Astrocyte of the cerebellum (primary cell): ENCODE results near the gene BANF2.
"Not testable (repeated sequence)": the region's sequence is repeated elsewhere in the genome, so short reads cannot be mapped to it uniquely, and the experiment has no call there.

Experiments
- DNase-seq: peaks from one replicate; pipeline ENCODE4 v3.0.0-alpha.2; 2011; ENCODE audit warnings: low read depth
- H3K4me3 ChIP-seq: 2 replicates; pipeline ENCODE4 v1.5.1; 2011; ENCODE audit warnings: mild to moderate bottlenecking, low read depth, low read length, moderate library complexity
- in situ Hi-C: cut with HindIII; loops from 2 replicates; pipeline ENCODE4 v1.10.0; 2017; ENCODE audit warnings: low sequenced_read_pairs
- TF ChIP-seq, protein P1 (sequence below): IDR thresholded peaks from 2 replicates; pipeline ENCODE4 v1.5.1; 2012; ENCODE audit warnings: low read length, low read depth, moderate library complexity, mild to moderate bottlenecking; ENCODE audit errors: missing control alignments

Gene BANF2

DNA sequence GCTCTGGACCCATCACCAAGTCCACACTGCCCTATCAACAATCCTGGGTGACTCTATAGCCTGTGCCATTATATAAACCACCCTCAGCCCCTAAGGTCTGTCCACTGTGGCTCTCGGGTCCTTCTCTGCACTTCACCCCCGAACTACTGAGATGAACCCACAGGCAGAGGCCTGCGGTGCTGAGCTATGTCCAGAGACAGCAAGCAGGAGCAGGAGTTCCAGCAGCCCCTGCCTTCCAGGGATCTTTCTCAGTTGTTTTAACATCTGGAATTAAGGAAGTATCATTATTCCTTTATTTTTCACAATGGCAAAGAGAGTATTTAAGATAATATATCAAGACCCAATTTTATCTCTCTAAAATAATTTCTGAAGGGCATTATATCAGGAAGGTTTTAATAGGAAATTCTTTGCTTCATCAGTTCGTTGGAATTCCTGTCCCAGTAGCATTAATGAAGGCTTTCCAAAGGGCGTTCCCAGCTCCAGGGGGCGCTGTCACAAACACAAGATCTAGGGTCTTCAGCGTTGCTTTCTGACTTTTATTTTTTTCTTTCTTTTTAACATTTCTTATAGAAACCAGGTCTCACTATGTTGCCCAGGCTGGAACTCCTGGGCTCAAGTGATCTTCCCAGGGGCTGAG, 45.0 kb upstream of the BANF2 start:
- in situ Hi-C loops, result no loop called here
- DNase-seq, result no peak
- H3K4me3 ChIP-seq, result no peak overlapping the region
- TF ChIP-seq, protein P1, sequence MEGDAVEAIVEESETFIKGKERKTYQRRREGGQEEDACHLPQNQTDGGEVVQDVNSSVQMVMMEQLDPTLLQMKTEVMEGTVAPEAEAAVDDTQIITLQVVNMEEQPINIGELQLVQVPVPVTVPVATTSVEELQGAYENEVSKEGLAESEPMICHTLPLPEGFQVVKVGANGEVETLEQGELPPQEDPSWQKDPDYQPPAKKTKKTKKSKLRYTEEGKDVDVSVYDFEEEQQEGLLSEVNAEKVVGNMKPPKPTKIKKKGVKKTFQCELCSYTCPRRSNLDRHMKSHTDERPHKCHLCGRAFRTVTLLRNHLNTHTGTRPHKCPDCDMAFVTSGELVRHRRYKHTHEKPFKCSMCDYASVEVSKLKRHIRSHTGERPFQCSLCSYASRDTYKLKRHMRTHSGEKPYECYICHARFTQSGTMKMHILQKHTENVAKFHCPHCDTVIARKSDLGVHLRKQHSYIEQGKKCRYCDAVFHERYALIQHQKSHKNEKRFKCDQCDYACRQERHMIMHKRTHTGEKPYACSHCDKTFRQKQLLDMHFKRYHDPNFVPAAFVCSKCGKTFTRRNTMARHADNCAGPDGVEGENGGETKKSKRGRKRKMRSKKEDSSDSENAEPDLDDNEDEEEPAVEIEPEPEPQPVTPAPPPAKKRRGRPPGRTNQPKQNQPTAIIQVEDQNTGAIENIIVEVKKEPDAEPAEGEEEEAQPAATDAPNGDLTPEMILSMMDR, result peak; percentile 50

DNA sequence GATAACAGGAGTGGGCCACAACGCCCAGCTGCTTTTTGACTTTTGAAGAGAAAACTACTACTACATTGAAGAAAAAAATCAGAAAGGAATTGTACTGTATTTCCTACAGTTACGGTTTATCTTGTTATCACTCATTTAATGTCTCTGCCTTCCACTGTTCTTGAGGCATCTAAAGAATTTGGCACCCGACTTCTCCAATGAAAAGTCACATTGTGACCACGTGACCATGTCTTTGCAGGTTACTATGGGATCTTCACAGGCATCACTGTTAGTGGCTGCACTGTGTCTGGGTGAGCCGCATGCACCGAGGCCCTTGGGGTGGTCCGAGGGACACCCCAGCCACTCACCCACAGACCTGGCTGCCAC, 44.5 kb upstream of the BANF2 start:
- H3K4me3 ChIP-seq, result no peak overlapping the region
- no peak for DNase-seq
- TF ChIP-seq, protein P1, result no peak
- in situ Hi-C loops, result no loop called here

DNA sequence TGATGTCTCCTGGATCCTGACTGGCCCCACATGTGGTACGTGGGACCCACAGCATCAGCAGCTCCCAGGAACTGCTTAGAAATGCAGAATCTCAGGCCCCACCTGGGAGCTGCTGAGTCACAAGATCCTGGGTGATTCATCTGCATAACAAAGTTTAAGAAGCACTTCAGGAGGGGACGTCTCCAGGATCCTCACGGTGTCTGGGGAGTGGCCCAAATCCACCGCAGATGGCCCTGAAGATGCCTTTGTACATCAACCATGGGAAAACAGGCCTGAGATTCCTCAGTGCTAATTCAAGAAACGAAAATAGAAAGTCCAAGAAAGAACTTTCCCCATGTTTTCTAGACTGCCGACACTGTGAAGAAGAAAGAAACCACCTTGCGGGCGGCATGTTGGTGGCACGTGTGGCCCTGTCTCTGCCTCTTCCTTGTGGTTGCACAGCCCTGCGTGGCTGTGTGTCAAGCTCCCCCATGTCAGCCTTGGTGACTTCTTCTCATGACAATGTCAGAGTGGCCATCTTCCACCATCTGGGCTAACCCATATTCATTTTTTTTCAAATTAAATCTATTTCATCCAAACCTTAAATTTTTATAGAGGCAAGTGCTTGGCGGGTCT, 43.8 kb upstream of the BANF2 start:
- TF ChIP-seq, protein P1, result no peak
- in situ Hi-C loops, result no loop called here
- H3K4me3 ChIP-seq, result no peak overlapping the region
- no peak for DNase-seq

DNA sequence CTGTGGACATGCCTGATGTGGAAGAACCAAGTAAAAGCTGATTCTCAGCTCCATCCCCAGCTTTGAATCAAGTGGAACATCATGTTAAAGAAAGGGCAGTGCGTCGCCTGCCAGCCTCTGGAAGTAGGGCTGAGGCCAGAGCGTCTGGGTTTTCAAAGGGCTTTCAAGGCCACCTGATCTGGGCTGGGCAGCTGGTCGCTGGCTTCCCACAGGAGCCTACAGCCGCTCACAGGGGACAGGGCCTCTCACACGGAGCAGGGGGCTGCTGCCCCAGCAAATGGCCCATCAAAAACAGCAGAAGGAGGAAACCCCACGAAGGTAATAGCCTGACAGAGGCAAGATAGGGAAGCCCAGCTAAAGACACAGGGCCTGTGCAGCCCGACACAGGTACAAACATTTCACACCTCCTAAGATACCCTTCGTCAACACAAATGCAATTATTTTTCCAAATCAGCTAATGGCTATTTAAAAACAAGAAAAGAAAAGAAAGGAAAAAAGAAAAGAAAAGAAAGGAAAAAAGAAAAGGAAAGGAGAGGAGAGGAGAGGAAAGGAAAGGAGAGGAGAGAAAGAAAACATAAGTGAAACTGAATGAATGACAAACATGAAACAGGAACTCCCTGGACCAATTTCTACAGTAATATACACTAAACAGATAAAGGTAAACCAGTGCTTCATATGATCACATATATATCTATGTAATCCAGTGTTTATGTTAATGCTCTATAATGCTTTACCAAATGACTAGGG, 42.5 kb upstream of the BANF2 start:
- in situ Hi-C loops, result no loop called here
- no peak for DNase-seq
- TF ChIP-seq, protein P1, result no peak
- no peak overlapping the region for H3K4me3 ChIP-seq

DNA sequence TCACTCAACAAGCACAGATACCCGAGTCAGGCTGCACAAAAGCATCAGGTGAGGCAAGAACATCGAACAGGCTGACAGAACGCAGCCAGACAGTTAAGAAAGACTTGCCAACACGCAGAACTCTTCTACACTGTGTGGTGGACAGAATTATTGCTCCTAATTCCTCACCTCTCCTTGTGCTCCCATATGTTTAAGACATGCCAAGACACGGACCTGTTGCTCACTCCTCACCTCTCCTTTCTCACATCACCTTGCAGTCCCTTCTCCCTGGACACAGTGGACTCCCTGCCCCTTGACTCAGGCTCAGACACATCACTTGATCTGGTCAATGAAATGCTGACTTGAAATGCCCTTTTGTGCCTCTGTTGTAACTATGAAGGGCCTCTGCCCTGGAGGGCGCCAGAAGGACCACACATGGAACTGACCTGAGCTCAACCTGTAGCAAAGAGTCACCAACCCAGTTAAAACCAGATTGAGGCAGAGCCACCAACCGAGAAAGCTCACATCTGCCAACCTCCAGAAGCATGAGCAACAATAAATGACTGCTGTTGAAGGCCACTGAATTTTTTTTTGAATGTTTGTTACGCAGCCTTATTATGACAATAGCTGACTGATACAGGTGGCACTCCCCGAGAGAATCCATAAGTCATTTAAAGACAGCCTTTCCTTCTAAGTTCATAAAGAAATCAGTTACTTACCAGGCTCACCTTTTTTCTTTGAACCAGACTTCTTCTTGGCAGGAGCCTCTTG, 41.7 kb upstream of the BANF2 start:
- in situ Hi-C loops, result no loop called here
- TF ChIP-seq, protein P1, result no peak
- DNase-seq, result no peak
- H3K4me3 ChIP-seq, result no peak overlapping the region

DNA sequence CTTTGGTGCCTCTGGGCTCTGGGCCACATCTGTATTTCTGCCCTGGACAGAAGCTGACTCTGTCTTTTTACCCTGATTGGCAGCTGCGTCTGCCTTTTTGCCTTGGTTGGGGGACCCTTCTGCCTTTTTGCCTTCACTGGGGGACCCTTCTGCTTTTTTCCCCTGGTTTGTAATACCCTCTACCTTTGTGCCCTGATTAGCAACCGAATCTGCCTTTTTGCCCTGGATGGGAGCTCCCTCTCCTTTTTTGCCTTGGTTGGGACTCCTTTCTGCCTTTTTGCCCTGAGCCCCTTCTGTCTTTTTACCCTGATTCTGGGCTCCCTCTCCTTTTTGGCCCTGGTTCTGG, 41.1 kb upstream of the BANF2 start:
- no peak overlapping the region for H3K4me3 ChIP-seq
- TF ChIP-seq, protein P1, result no peak
- in situ Hi-C loops, result no loop called here
- DNase-seq, result no peak

DNA sequence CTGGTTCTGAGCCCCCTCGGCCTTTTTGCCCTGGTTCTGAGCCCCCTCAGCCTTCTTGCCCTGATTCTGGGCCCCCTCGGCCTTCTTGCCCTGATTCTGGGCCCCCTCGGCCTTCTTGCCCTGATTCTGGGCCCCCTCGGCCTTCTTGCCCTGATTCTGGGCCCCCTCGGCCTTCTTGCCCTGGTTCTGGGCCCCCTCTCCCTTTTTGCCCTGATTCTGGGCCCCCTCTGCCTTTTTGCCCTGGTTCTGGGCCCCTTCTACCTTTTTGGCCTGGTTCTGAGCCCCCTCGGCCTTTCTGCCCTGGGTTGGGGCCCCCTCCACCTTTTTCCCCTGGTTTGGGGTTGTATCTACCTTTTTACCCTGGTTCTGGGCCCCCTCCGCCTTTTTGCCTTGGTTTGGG, 40.4 kb upstream of the BANF2 start:
- H3K4me3 ChIP-seq, in situ Hi-C loops, DNase-seq: not testable (repeated sequence)
